Measurements from ENCODE around the gene PLD1. TPM values are rescaled to one million over a fixed set of nuclear protein-coding genes. Genes with fewer than 3 reads are reported as not detected.
"Not testable (repeated sequence)": the region's sequence is repeated elsewhere in the genome, so short reads cannot be mapped to it uniquely, and the experiment has no call there.

The PLD1 gene
- total RNA-seq, 4 donors from 2014 or later, result 52.1 to 88.3 (median 77.4) TPM

GRCh38 chr3:171632766-171633165 is 177.5 kb downstream of the PLD1 start:
- TF ChIP-seq POLR2AphosphoS5 (IDR thresholded peaks at IDR 0.05) (no peak), EP300 (IDR thresholded peaks at IDR 0.05; ENCODE audit: low read depth) (no peak), POLR2A (IDR thresholded peaks at IDR 0.05) (no peak), CTCF (IDR thresholded peaks at IDR 0.05) (no peak)
- H3K27ac ChIP-seq, result no peak overlapping the region
- H3K27me3 ChIP-seq, result no peaks in the 10 kb centered on the region
- H3K4me3 ChIP-seq, result no peak overlapping the region
- H3K9me3 ChIP-seq, result no peaks in the 10 kb centered on the region
- no peak for DNase-seq
- intact Hi-C loops (cut with DNase I; ENCODE audit: low total_unique reads) (no loop called here), in situ Hi-C loops (cut with MboI; ENCODE audit: low pct_ligation_motif_present in 1 of 4, low pct_unique_long_range_greater_than_20kb in 1 of 4, low sequenced_read_pairs in 3 of 4) (loop anchor here in 1 of 4 donors (25.0 kb wide), 1 partner anchor 205 kb away; the partner anchor contains the start of gene TMEM212)
- no peaks in the 10 kb centered on the region for H3K4me1 ChIP-seq
- H3K36me3 ChIP-seq, result no peaks in the 10 kb centered on the region
- WGBS, 2 donors (ENCODE audit: low coverage in 1 of 2), result 89 to 93% methylated on average over 4 of the region's 4 CpGs

GRCh38 chr3:171626799-171627198 is 183.5 kb downstream of the PLD1 start:
- H3K27ac ChIP-seq; H3K36me3 ChIP-seq; intact Hi-C loops (cut with DNase I; ENCODE audit: low total_unique reads); H3K9me3 ChIP-seq; H3K4me1 ChIP-seq; H3K4me3 ChIP-seq; H3K27me3 ChIP-seq; DNase-seq: not testable (repeated sequence)
- in situ Hi-C loops (cut with MboI; ENCODE audit: low pct_ligation_motif_present in 1 of 4, low pct_unique_long_range_greater_than_20kb in 1 of 4, low sequenced_read_pairs in 3 of 4), result loop anchor here in 1 of 4 donors (25.0 kb wide), 1 partner anchor 211 kb away; the partner anchor contains the start of gene TMEM212
- 78 to 86% methylated on average over 1 to 2 of the region's 2 CpGs for WGBS, 2 donors (ENCODE audit: low coverage in 1 of 2)

- peaks cover 0 to 14% (median 2%) of the 10 kb centered on the region in 4 donors for H3K36me3 ChIP-seq
- no peaks in the 10 kb centered on the region for H3K4me1 ChIP-seq
- no peak overlapping the region for H3K4me3 ChIP-seq
- TF ChIP-seq EP300 (IDR thresholded peaks at IDR 0.05; ENCODE audit: low read depth), result no peak
- TF ChIP-seq POLR2AphosphoS5 (IDR thresholded peaks at IDR 0.05), result no peak
- no peak for TF ChIP-seq CTCF (IDR thresholded peaks at IDR 0.05)
- TF ChIP-seq POLR2A (IDR thresholded peaks at IDR 0.05), result no peak
- H3K9me3 ChIP-seq, result no peaks in the 10 kb centered on the region
- DNase-seq, result no peak
- 87 to 100% methylated on average over 2 of the region's 2 CpGs for WGBS, 2 donors (ENCODE audit: low coverage in 1 of 2)
- in situ Hi-C loops (cut with MboI; ENCODE audit: low pct_ligation_motif_present in 1 of 4, low pct_unique_long_range_greater_than_20kb in 1 of 4, low sequenced_read_pairs in 3 of 4) (no loop called here), intact Hi-C loops (cut with DNase I; ENCODE audit: low total_unique reads) (no loop called here)
- H3K27me3 ChIP-seq, result no peaks in the 10 kb centered on the region
- H3K27ac ChIP-seq, result no peak overlapping the region
Observed at GRCh38 chr3:171622126-171622525, 188.2 kb downstream of the PLD1 start.

GRCh38 chr3:171620825-171621434 is 189.4 kb downstream of the PLD1 start:
- TF ChIP-seq POLR2A (IDR thresholded peaks at IDR 0.05) (no peak), EP300 (IDR thresholded peaks at IDR 0.05; ENCODE audit: low read depth) (no peak)
- Histone ChIP-seq H3K4me3 (no peak overlapping the region), H3K4me1 (no peaks in the 10 kb centered on the region), H3K36me3 (peaks cover 0 to 24% (median 2%) of the 10 kb centered on the region in 4 donors), H3K27ac (no peak overlapping the region), H3K9me3 (no peaks in the 10 kb centered on the region), H3K27me3 (no peaks in the 10 kb centered on the region)
- intact Hi-C loops (cut with DNase I; ENCODE audit: low total_unique reads) (no loop called here), in situ Hi-C loops (cut with MboI; ENCODE audit: low pct_ligation_motif_present in 1 of 4, low pct_unique_long_range_greater_than_20kb in 1 of 4, low sequenced_read_pairs in 3 of 4) (no loop called here)
- DNase-seq, result no peak
- WGBS, 2 donors (ENCODE audit: low coverage in 1 of 2), result 89 to 93% methylated on average over 1 of the region's 1 CpG

- TF ChIP-seq POLR2A (IDR thresholded peaks at IDR 0.05) (no peak), CTCF (IDR thresholded peaks at IDR 0.05) (no peak), EP300 (IDR thresholded peaks at IDR 0.05; ENCODE audit: low read depth) (no peak), POLR2AphosphoS5 (IDR thresholded peaks at IDR 0.05) (no peak)
- 95 to 98% methylated on average over 4 of the region's 4 CpGs for WGBS, 2 donors (ENCODE audit: low coverage in 1 of 2)
- intact Hi-C loops (cut with DNase I; ENCODE audit: low total_unique reads), result no loop called here
- in situ Hi-C loops (cut with MboI; ENCODE audit: low pct_ligation_motif_present in 1 of 4, low pct_unique_long_range_greater_than_20kb in 1 of 4, low sequenced_read_pairs in 3 of 4), result no loop called here
- no peak for DNase-seq
- Histone ChIP-seq H3K27ac (no peak overlapping the region), H3K4me3 (no peak overlapping the region), H3K4me1 (no peaks in the 10 kb centered on the region), H3K27me3 (no peaks in the 10 kb centered on the region), H3K36me3 (peaks cover 0 to 24% (median 4%) of the 10 kb centered on the region in 4 donors), H3K9me3 (no peaks in the 10 kb centered on the region)
Observed at GRCh38 chr3:171616798-171617197, 193.5 kb downstream of the PLD1 start.

Measured in transverse colon (tissue), 4 donors.